HG02938 (cell line): ENCODE results near the gene BCAM.

Experiments
- ATAC-seq: cut with Tn5 transposase; IDR thresholded peaks from one replicate; pipeline ENCODE4 v1.9.1; 2021; ENCODE audit warnings: mild to moderate bottlenecking, moderate library complexity; ENCODE audit not compliant: unreplicated experiment

BCAM gene

GRCh38 chr19:44789943-44790483 is 18.9 kb upstream of the BCAM start:
- no peak for ATAC-seq

- no peak for ATAC-seq
Measured at GRCh38 chr19:44792281-44792680, 16.6 kb upstream of the BCAM start.

DNA sequence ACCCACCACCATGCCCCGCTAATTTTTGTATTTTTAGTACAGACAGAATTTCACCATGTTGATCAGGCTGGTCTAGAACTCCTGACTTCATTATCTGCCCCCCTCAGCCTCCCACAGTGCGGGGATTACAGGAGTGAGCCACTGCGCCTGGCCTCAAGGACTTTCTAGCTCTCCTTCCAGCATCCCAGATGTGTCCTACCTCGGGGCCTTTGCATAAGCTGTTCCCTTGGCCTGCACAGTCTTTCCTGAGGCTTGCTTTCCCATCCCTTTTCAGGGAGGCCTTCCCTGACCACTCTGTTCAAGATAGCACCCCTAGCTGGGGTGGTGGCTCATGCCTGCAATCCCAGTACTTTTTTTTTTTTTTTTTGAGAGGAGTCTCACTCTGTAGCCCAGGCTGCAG is 14.3 kb upstream of the BCAM start:
- ATAC-seq, result no peak

- no peak for ATAC-seq
Measured at GRCh38 chr19:44795398-44795987, 13.4 kb upstream of the BCAM start.

GRCh38 chr19:44796701-44797115 is 12.2 kb upstream of the BCAM start:
- ATAC-seq, result no peak

- no peak for ATAC-seq
Measured at GRCh38 chr19:44799627-44800346, 9.1 kb upstream of the BCAM start.

DNA sequence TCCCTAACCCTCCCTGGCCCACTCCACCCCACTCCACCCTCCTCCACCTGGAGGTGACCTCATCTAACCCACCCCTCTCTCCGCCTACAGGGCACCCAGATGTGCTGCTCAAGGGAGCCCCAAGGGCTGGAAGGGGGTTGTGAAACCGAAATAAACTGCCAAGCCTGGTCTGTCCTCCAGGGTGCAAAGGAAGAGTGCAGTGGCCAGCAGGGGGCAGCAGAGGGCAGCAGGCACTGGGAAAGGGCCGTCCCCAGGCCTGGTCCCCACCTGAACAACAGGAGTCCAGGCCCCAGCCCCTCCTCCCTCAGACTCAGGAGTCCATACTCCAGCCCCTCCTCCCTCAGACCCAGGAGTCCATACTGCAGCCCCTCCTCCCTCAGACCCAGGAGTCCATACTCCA is 8.4 kb upstream of the BCAM start:
- peak; percentile 61 for ATAC-seq

- ATAC-seq, result no peak
Measured at GRCh38 chr19:44803442-44804428, 5.2 kb upstream of the BCAM start.

- ATAC-seq, result no peak
Measured at GRCh38 chr19:44806291-44806690, 2.6 kb upstream of the BCAM start.

- no peak for ATAC-seq
Measured at GRCh38 chr19:44807162-44807561, 1.7 kb upstream of the BCAM start.

GRCh38 chr19:44807652-44808462 is 1.0 kb upstream of the BCAM start:
- ATAC-seq, result no peak

DNA sequence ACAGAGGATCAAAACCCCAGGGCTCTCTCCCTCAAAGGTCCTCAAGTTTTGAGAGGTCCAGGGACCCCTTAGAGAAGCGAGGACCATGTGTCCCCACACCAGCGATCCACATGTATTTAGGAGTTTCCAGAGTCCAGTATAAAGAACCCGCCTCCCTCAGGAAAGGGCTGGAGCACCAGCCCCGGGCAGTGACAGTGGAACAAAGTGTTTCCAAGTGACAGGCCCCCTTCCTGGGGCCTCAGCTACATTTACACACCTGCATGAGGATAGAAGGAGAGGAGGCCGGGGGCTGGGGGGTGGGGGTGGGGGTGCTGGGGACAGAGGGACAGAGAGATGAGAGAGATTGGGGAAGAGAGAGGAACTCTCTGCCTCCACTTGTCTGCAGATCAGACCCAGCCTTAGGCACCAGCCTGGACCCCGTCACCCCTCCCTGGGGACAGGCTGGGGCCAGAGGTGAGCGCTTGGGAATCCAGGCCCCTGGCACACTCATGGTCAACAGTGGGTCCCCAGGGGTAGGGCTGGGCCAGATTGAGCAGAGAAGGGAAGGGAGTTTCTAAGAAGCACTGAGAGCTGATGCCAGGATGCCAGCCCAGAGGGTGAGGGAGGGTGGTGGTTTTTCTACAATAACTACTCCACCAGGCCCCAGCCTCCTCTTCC is 802 bp downstream of the BCAM start:
- no peak for ATAC-seq

DNA sequence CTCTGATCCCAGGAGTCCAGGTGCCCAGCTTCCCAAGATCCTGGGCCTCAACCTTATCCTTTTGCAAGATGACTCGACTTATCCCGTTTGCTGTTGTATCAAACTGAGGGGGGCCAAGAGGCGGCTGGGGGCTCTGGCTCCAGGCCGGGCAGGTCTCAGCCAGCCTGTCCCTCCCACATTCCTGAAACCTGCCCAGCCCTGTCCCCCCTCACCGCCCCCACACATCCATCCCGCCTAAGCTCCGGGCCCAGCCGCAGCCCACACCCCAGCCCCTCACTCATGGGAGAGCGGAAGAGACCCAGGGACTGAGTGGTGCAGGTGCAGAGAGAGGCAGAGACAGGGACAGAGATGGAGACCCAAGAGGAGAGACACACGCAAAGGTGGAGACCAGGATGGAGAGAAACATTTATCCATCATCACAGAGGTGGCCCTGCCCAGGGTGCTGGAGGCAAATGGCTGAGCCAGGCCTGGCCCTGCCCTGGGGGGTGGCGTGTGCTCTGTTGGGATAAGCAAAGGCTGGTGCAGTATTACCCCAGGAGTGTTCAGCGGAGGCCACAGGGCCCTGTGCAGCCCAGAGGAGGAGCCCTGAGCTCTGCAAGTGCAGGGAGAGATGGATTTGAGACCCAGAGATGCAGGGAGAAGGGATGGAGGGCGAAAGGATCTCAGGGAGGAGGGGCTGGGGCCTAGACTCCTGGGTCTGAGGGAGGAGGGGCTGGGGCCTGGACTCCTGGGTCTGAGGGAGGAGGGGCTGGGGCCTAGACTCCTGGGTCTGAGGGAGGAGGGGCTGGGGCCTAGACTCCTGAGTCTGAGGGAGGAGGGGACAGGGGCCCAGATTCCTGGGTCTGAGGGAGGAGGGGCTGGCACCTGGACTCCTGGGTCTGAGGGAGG is 1.6 kb downstream of the BCAM start:
- no peak for ATAC-seq

GRCh38 chr19:44811122-44811419 is 2.2 kb downstream of the BCAM start:
- no peak for ATAC-seq

- ATAC-seq, result no peak
Measured at GRCh38 chr19:44812142-44812718, 3.3 kb downstream of the BCAM start.

DNA sequence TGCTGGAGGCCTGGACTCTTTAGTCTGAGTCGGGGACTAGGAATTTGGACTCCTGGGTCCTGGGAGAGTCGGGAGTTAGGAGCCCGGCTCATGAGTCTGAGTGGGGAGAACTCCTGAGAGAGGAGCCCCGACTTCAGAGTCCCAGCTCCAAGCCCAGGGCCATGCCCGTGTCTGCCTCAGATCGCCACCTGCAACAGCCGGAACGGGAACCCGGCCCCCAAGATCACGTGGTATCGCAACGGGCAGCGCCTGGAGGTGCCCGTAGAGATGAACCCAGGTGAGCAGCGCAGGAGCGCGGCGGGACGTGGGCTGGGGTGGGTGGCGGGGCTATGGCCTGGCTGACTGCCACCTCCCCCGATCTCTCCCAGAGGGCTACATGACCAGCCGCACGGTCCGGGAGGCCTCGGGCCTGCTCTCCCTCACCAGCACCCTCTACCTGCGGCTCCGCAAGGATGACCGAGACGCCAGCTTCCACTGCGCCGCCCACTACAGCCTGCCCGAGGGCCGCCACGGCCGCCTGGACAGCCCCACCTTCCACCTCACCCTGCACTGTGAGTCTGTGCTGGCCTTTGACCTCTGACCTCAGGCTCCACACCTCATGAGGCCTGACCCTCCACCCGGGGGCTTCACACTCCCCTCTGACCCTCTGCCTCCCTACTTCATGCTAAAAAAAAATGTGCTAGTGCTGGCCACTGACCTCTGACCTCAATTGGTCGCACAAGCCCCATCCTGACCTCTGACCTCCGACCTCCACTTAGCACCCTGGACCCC is 4.4 kb downstream of the BCAM start:
- no peak for ATAC-seq

- ATAC-seq, result no peak
Measured at GRCh38 chr19:44813841-44814470, 5.1 kb downstream of the BCAM start.

- no peak for ATAC-seq
Measured at GRCh38 chr19:44814517-44814916, 5.6 kb downstream of the BCAM start.
